Mammary epithelial cell (primary cell): ENCODE data around the gene RPH3AL.

Experiments
- CTCF ChIP-seq, 2 donors: IDR thresholded peaks in 1 of 2; conservative IDR thresholded peaks in 1 of 2; 2 replicates each; pipeline ENCODE4 v1.5.1; 2011 to 2012; ENCODE audit warnings: inconsistent platforms in 2 of 2, low read length in 2 of 2, mild to moderate bottlenecking in 2 of 2, control low read depth in 1 of 2, low read depth in 1 of 2; ENCODE audit not compliant: insufficient read depth in 1 of 2; ENCODE audit errors: extremely low read depth in 1 of 2
- EZH2 ChIP-seq: IDR thresholded peaks from 2 replicates; pipeline ENCODE4 v1.6.1; 2012; ENCODE audit warnings: low read length, inconsistent platforms, borderline replicate concordance

- TF ChIP-seq CTCF (conservative IDR thresholded peaks at IDR 0.05 in 1 of 2, IDR thresholded peaks at IDR 0.05 in 1 of 2; ENCODE audit: extremely low read depth in 1 of 2, insufficient read depth in 1 of 2, low read depth in 1 of 2, low read length in 2 of 2), result no peak
- no peak for TF ChIP-seq EZH2
These were observed 171.2 kb downstream of the RPH3AL start, which contains the start of gene DOC2B for GRCh38 chr17:181245-182049.
